GM19035 (cell line): ENCODE data around the gene PRAMEF12.
"Not testable (repeated sequence)": the region's sequence is repeated elsewhere in the genome, so short reads cannot be mapped to it uniquely, and the experiment has no call there.

Source experiments
- ATAC-seq: cut with Tn5 transposase; IDR thresholded peaks from one replicate; pipeline ENCODE4 v1.9.1; 2021; ENCODE audit not compliant: unreplicated experiment

The PRAMEF12 gene

GRCh38 chr1:12773438-12773837, at the start of gene PRAMEF12:
PRAMEF12 (plus strand) TSS chr1:12773738; CDS start chr1:12774868, 1,130 bp downstream.
- no peak for ATAC-seq

- no peak for ATAC-seq
Measured at GRCh38 chr1:12728391-12728790, 45.1 kb upstream of the PRAMEF12 start.

GRCh38 chr1:12730156-12730555, 43.4 kb upstream of the PRAMEF12 start:
- ATAC-seq = no peak

GRCh38 chr1:12731084-12731483, 42.5 kb upstream of the PRAMEF12 start:
- ATAC-seq = not testable (repeated sequence)

GRCh38 chr1:12734651-12735050, 38.9 kb upstream of the PRAMEF12 start:
- ATAC-seq = no peak

- no peak for ATAC-seq
Measured at GRCh38 chr1:12738934-12739333, 34.6 kb upstream of the PRAMEF12 start.

- ATAC-seq = no peak
Measured at GRCh38 chr1:12739613-12740012, 33.9 kb upstream of the PRAMEF12 start.

GRCh38 chr1:12741946-12742345, 31.6 kb upstream of the PRAMEF12 start:
- no peak for ATAC-seq

- ATAC-seq = no peak
Measured at GRCh38 chr1:12745126-12745991, 28.2 kb upstream of the PRAMEF12 start.

GRCh38 chr1:12745992-12746323, 27.6 kb upstream of the PRAMEF12 start, which contains the start of gene CFAP107:
CFAP107 (plus strand) TSS chr1:12746200; CDS start chr1:12746431, 231 bp downstream.
- no peak for ATAC-seq

GRCh38 chr1:12748778-12749355, 24.7 kb upstream of the PRAMEF12 start:
- ATAC-seq = no peak

GRCh38 chr1:12754738-12755137, 18.8 kb upstream of the PRAMEF12 start:
- ATAC-seq = no peak

- ATAC-seq = no peak
Measured at GRCh38 chr1:12756273-12756672, 17.3 kb upstream of the PRAMEF12 start.

GRCh38 chr1:12756768-12757413, 16.6 kb upstream of the PRAMEF12 start:
- ATAC-seq = no peak

GRCh38 chr1:12757836-12758235, 15.7 kb upstream of the PRAMEF12 start:
- ATAC-seq = no peak

- no peak for ATAC-seq
Measured at GRCh38 chr1:12760256-12760795, 13.2 kb upstream of the PRAMEF12 start.

GRCh38 chr1:12761781-12762180, 11.8 kb upstream of the PRAMEF12 start:
- ATAC-seq = no peak

- no peak for ATAC-seq
Measured at GRCh38 chr1:12762766-12763165, 10.8 kb upstream of the PRAMEF12 start.

GRCh38 chr1:12763479-12763878, 10.1 kb upstream of the PRAMEF12 start:
- ATAC-seq = no peak

GRCh38 chr1:12764016-12764415, 9.5 kb upstream of the PRAMEF12 start:
- ATAC-seq = no peak

GRCh38 chr1:12769031-12769430, 4.5 kb upstream of the PRAMEF12 start:
- ATAC-seq = no peak
